ENCODE results near the gene GXYLT2.

GXYLT2 gene

GRCh38 chr3:72985576-72985975, 97.7 kb downstream of the GXYLT2 start:
- DNase-seq (ENCODE audit: low spot score) = no peak
- ChIA-PET CTCF (no interaction called here), POLR2A (ENCODE audit: low non-redundant PET) (no interaction called here)
- no peak for TF ChIP-seq CTCF (conservative IDR thresholded peaks at IDR 0.05; ENCODE audit: low read depth)
- no peak overlapping the region for H3K27ac ChIP-seq

GRCh38 chr3:72990701-72991395, 103.0 kb downstream of the GXYLT2 start:
- no peak for TF ChIP-seq CTCF (conservative IDR thresholded peaks at IDR 0.05; ENCODE audit: low read depth)
- CTCF ChIA-PET = no interaction called here
- DNase-seq (ENCODE audit: low spot score) = no peak
- POLR2A ChIA-PET (ENCODE audit: low non-redundant PET) = no interaction called here
- no peak overlapping the region for H3K27ac ChIP-seq

- CTCF ChIA-PET = no interaction called here
- no peak for TF ChIP-seq CTCF (conservative IDR thresholded peaks at IDR 0.05; ENCODE audit: low read depth)
These were observed 103.7 kb downstream of the GXYLT2 start for GRCh38 chr3:72991522-72991921.

GRCh38 chr3:72993391-72993790, 105.5 kb downstream of the GXYLT2 start:
- CTCF ChIA-PET = interaction anchor here (0.6 kb wide), 1 partner anchor 16 kb away, joined by 3 read pairs; no protein-coding TSS in a partner anchor
- H3K27ac ChIP-seq = no peak overlapping the region
- POLR2A ChIA-PET (ENCODE audit: low non-redundant PET) = no interaction called here
- no peak for DNase-seq (ENCODE audit: low spot score)
- TF ChIP-seq CTCF (conservative IDR thresholded peaks at IDR 0.05; ENCODE audit: low read depth) = no peak

More at GRCh38 chr3:72991522-72991921, 103.7 kb downstream of the GXYLT2 start:
- DNase-seq (ENCODE audit: low spot score) = no peak
- H3K27ac ChIP-seq = no peak overlapping the region
- POLR2A ChIA-PET (ENCODE audit: low non-redundant PET) = no interaction called here

- no peak for TF ChIP-seq CTCF (conservative IDR thresholded peaks at IDR 0.05; ENCODE audit: low read depth)
- H3K27ac ChIP-seq = no peak overlapping the region
- DNase-seq (ENCODE audit: low spot score) = no peak
- POLR2A ChIA-PET (ENCODE audit: low non-redundant PET) = no interaction called here
- CTCF ChIA-PET = interaction anchor here (0.7 kb wide), 1 partner anchor 61 kb away, joined by 3 read pairs; no protein-coding TSS in a partner anchor
These were observed 107.5 kb downstream of the GXYLT2 start for GRCh38 chr3:72995337-72995736.

GRCh38 chr3:72996121-72996472, 108.3 kb downstream of the GXYLT2 start:
- POLR2A ChIA-PET (ENCODE audit: low non-redundant PET) = no interaction called here
- DNase-seq (ENCODE audit: low spot score) = no peak
- CTCF ChIA-PET = interaction anchor here (0.6 to 0.7 kb wide), 2 partner anchors 56 to 60 kb away, joined by 3 read pairs; no protein-coding TSS in a partner anchor
- peak overlapping the region; percentile 94 for H3K27ac ChIP-seq
- TF ChIP-seq CTCF (conservative IDR thresholded peaks at IDR 0.05; ENCODE audit: low read depth) = no peak

All from RWPE1 (cell line).